GM13976 (cell line): ENCODE data around the gene FNBP1.

Experiments
- DNase-seq: peaks from one replicate; pipeline ENCODE4 v3.0.0; 2012; ENCODE audit warnings: low spot score
- CTCF ChIP-seq: IDR thresholded peaks from 2 replicates; pipeline ENCODE4 v1.5.1; 2012; ENCODE audit warnings: borderline replicate concordance, mild to moderate bottlenecking; ENCODE audit not compliant: insufficient read depth; ENCODE audit errors: extremely low read depth, missing control alignments, control extremely low read depth
- in situ Hi-C: fragments of 300-500 bp; cut with MboI; formaldehyde crosslinking; loops from one replicate; pipeline ENCODE4 v1.12.0; 2022; ENCODE audit warnings: low sequenced_read_pairs, mixed read lengths, inconsistent platforms; ENCODE audit not compliant: unreplicated experiment

Gene FNBP1

GRCh38 chr9:129839324-129840023 lies 203.5 kb downstream of the FNBP1 start:
- TF ChIP-seq CTCF: no peak
- in situ Hi-C loops: no loop called here
- DNase-seq: no peak

- DNase-seq: no peak
- in situ Hi-C loops: no loop called here
- no peak for TF ChIP-seq CTCF
Measured at GRCh38 chr9:129838707-129839259, 204.2 kb downstream of the FNBP1 start.
